ENCODE data around the gene TIAM2. TPM values are rescaled to one million over a fixed set of nuclear protein-coding genes. Genes with fewer than 3 reads are reported as not detected.

Gene TIAM2
- polyA plus RNA-seq, 1 donor = 13.7 TPM

GRCh38 chr6:155024391-155025027 lies 29.4 kb downstream of the TIAM2 start:
- DNase-seq (ENCODE audit: low read depth) = no peak

GRCh38 chr6:155026022-155026705 lies 31.0 kb downstream of the TIAM2 start:
- DNase-seq (ENCODE audit: low read depth) = no peak

GRCh38 chr6:155026706-155027045 lies 31.6 kb downstream of the TIAM2 start:
- no peak for DNase-seq (ENCODE audit: low read depth)

GRCh38 chr6:155030148-155030720 lies 35.1 kb downstream of the TIAM2 start:
- no peak for DNase-seq (ENCODE audit: low read depth)

GRCh38 chr6:155031091-155031490 lies 36.0 kb downstream of the TIAM2 start:
- no peak for DNase-seq (ENCODE audit: low read depth)

GRCh38 chr6:155033021-155033791 lies 38.1 kb downstream of the TIAM2 start:
- DNase-seq (ENCODE audit: low read depth) = no peak

GRCh38 chr6:155036907-155037306 lies 41.8 kb downstream of the TIAM2 start:
- DNase-seq (ENCODE audit: low read depth) = no peak

GRCh38 chr6:155038104-155038503 lies 43.0 kb downstream of the TIAM2 start:
- DNase-seq (ENCODE audit: low read depth) = no peak

GRCh38 chr6:155038527-155038926 lies 43.4 kb downstream of the TIAM2 start:
- no peak for DNase-seq (ENCODE audit: low read depth)

GRCh38 chr6:155039618-155040017 lies 44.5 kb downstream of the TIAM2 start:
- no peak for DNase-seq (ENCODE audit: low read depth)

- DNase-seq (ENCODE audit: low read depth) = no peak
Measured at GRCh38 chr6:155040154-155040553, 45.0 kb downstream of the TIAM2 start.

- DNase-seq (ENCODE audit: low read depth) = no peak
Measured at GRCh38 chr6:155040901-155041650, 46.0 kb downstream of the TIAM2 start.

GRCh38 chr6:155041741-155042279 lies 46.7 kb downstream of the TIAM2 start:
- DNase-seq (ENCODE audit: low read depth) = no peak

- DNase-seq (ENCODE audit: low read depth) = no peak
Measured at GRCh38 chr6:155042983-155043382, 47.9 kb downstream of the TIAM2 start.

- DNase-seq (ENCODE audit: low read depth) = no peak
Measured at GRCh38 chr6:155045561-155046404, 50.7 kb downstream of the TIAM2 start.

GRCh38 chr6:155047523-155047922 lies 52.4 kb downstream of the TIAM2 start:
- DNase-seq (ENCODE audit: low read depth) = no peak

GRCh38 chr6:155050311-155050710 lies 55.2 kb downstream of the TIAM2 start:
- no peak for DNase-seq (ENCODE audit: low read depth)

- DNase-seq (ENCODE audit: low read depth) = no peak
Measured at GRCh38 chr6:155054491-155055250, 59.6 kb downstream of the TIAM2 start.

- no peak for DNase-seq (ENCODE audit: low read depth)
Measured at GRCh38 chr6:155055729-155056128, 60.6 kb downstream of the TIAM2 start.

- DNase-seq (ENCODE audit: low read depth) = no peak
Measured at GRCh38 chr6:155056756-155057155, 61.6 kb downstream of the TIAM2 start.
